SU-DHL-6 (cell line): Measurements from ENCODE around the gene SEMA6A.

ENCODE experiments used
- H2AFZ ChIP-seq: fragments of 200-600 bp; sonication (generic); 2 replicates; pipeline ENCODE4 v1.6.1; 2014; ENCODE audit warnings: low read depth, mild to moderate bottlenecking, moderate library complexity, mixed read lengths, antibody characterized with exemption, low read length; ENCODE audit not compliant: severe bottlenecking
- H3F3A ChIP-seq: fragments of 200-600 bp; shearing (Covaris generic); 2 replicates; pipeline ENCODE4 v1.6.0; 2016; ENCODE audit warnings: antibody characterized with exemption, mild to moderate bottlenecking; ENCODE audit not compliant: insufficient read depth
- H3K27ac ChIP-seq: fragments of 200-600 bp; sonication (generic); 2 replicates; pipeline ENCODE4 v1.5.1; 2016; ENCODE audit warnings: low read depth, mild to moderate bottlenecking, low read length, moderate library complexity, mixed read lengths
- H3K27me3 ChIP-seq: fragments of 200-600 bp; sonication (generic), shearing (Covaris generic); 2 replicates; pipeline ENCODE4 v1.6.0; 2014; ENCODE audit warnings: mild to moderate bottlenecking, low read length
- H3K36me3 ChIP-seq: fragments of 200-600 bp; sonication (generic); 2 replicates; pipeline ENCODE4 v1.6.1; 2014; ENCODE audit warnings: mild to moderate bottlenecking, low read length, mixed read lengths
- H3K4me2 ChIP-seq: fragments of 300-600, 200-600 bp; shearing (Covaris generic), sonication (generic); 2 replicates; pipeline ENCODE4 v1.6.0; 2014; ENCODE audit warnings: low read length, low read depth, mild to moderate bottlenecking; ENCODE audit not compliant: poor library complexity, severe bottlenecking
- H3K4me3 ChIP-seq: fragments of 200-600 bp; sonication (generic); 2 replicates; pipeline ENCODE4 v1.5.1; 2014; ENCODE audit warnings: antibody characterized with exemption, low read length, mild to moderate bottlenecking, mixed read lengths; ENCODE audit not compliant: insufficient read depth, poor library complexity, severe bottlenecking
- H3K79me2 ChIP-seq: fragments of 200-600 bp; sonication (generic); 2 replicates; pipeline ENCODE4 v1.6.1; 2014; ENCODE audit warnings: mild to moderate bottlenecking, low read length, moderate library complexity; ENCODE audit not compliant: insufficient read depth
- H3K9ac ChIP-seq: fragments of 200-600 bp; sonication (generic); 2 replicates; pipeline ENCODE4 v1.7.0; 2014; ENCODE audit warnings: mild to moderate bottlenecking, low read length
- H3K9me2 ChIP-seq: fragments of 200-600 bp; sonication (generic); replicated peaks from 2 replicates; pipeline ENCODE4 v1.6.1; 2014; ENCODE audit warnings: low read length; ENCODE audit not compliant: insufficient read depth
- H3K9me3 ChIP-seq: fragments of 200-600 bp; sonication (generic); 2 replicates; pipeline ENCODE4 v1.6.1; 2014; ENCODE audit warnings: low read length, mixed read lengths; ENCODE audit not compliant: insufficient read depth
- H4K20me1 ChIP-seq: fragments of 200-600 bp; sonication (generic); 2 replicates; pipeline ENCODE4 v1.6.1; 2014; ENCODE audit warnings: low read depth, mild to moderate bottlenecking, antibody characterized with exemption, low read length, moderate library complexity, mixed read lengths
- EZH2phosphoT487 ChIP-seq: fragments of 200-600 bp; sonication (generic), shearing (Covaris generic); conservative IDR thresholded peaks from 2 replicates; pipeline ENCODE4 v1.6.1; 2018; ENCODE audit warnings: mild to moderate bottlenecking, antibody characterized with exemption, low read length, moderate library complexity, mixed read lengths
- TF ChIP-seq, protein P1 (sequence below): fragments of 200-600 bp; sonication (generic); IDR thresholded peaks from one replicate; pipeline ENCODE4 v1.5.1; 2017; ENCODE audit warnings: antibody characterized with exemption, mild to moderate bottlenecking, low read length, moderate library complexity; ENCODE audit not compliant: insufficient read depth, poor library complexity, severe bottlenecking

Gene SEMA6A

DNA sequence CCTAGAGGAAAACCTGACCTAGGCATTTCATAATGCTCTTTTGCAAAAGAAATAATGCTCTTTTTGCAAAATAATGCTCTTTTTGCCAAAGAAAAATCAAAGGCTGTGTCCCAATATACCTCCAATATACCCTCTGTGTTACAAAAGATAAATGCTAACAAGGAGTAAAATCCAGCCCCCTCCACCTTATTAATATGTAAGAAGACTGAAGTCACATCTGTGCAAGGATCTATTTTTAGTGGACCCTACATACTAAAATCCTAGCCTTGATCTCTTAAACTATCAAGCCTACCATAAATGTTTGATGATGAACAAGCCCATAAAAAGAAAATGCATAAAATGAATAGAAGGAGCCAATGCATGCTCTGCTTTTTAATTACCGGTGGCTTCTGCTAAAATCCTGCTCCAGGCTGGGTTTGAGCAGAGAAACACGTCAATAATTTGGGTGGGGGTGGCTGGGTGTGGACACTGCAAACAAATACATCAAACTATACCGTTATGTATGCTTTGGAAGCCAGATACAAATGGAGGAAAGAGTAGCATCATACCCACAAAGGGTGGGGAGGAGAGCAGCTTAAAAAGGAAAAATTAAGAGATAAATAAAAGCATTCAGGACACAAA lies 131.6 kb downstream of the SEMA6A start:
- no peaks in the 10 kb centered on the region for H3K9me3 ChIP-seq
- H3K9ac ChIP-seq: no peak overlapping the region
- H4K20me1 ChIP-seq: no peaks in the 10 kb centered on the region
- H3K4me2 ChIP-seq: no peak overlapping the region
- no peaks in the 10 kb centered on the region for H3F3A ChIP-seq
- no peak overlapping the region for H3K4me3 ChIP-seq
- no peaks in the 10 kb centered on the region for H3K9me2 ChIP-seq
- H3K27me3 ChIP-seq: no peaks in the 10 kb centered on the region
- H3K79me2 ChIP-seq: no peaks in the 10 kb centered on the region
- no peak overlapping the region for H3K27ac ChIP-seq
- H2AFZ ChIP-seq: no peak overlapping the region
- no peaks in the 10 kb centered on the region for H3K36me3 ChIP-seq
- TF ChIP-seq, protein P1, sequence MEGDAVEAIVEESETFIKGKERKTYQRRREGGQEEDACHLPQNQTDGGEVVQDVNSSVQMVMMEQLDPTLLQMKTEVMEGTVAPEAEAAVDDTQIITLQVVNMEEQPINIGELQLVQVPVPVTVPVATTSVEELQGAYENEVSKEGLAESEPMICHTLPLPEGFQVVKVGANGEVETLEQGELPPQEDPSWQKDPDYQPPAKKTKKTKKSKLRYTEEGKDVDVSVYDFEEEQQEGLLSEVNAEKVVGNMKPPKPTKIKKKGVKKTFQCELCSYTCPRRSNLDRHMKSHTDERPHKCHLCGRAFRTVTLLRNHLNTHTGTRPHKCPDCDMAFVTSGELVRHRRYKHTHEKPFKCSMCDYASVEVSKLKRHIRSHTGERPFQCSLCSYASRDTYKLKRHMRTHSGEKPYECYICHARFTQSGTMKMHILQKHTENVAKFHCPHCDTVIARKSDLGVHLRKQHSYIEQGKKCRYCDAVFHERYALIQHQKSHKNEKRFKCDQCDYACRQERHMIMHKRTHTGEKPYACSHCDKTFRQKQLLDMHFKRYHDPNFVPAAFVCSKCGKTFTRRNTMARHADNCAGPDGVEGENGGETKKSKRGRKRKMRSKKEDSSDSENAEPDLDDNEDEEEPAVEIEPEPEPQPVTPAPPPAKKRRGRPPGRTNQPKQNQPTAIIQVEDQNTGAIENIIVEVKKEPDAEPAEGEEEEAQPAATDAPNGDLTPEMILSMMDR: no peak
- no peak for TF ChIP-seq EZH2phosphoT487

DNA sequence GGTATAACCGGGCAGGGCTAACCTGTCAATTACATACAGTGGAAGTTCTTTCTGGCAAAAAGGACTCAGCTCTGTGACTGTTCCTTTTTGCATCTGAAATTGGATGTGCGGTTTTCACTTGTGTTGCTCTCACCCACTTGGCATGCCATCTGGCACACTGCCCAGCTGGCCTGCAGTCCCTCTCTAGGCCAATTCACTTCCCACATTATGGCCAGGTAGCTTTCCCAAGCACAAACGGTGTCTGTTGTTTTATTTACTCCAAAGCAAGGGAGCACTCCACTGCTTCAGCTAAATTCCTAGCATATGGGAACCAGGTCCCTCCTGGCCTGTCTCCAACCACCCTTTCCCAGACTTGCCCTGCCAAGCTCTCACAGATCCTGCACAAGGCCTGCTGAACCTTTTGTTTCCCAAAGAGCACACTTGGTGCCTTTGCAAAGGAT lies 132.5 kb downstream of the SEMA6A start:
- Histone ChIP-seq H3K27me3 (no peaks in the 10 kb centered on the region), H3K4me2 (no peak overlapping the region), H3K4me3 (no peak overlapping the region), H3K79me2 (no peaks in the 10 kb centered on the region), H4K20me1 (no peaks in the 10 kb centered on the region), H3K9me2 (no peaks in the 10 kb centered on the region), H3K36me3 (no peaks in the 10 kb centered on the region), H3K9ac (no peak overlapping the region), H3F3A (no peaks in the 10 kb centered on the region), H3K27ac (no peak overlapping the region), H2AFZ (no peak overlapping the region), H3K9me3 (no peaks in the 10 kb centered on the region)
- no peak for TF ChIP-seq EZH2phosphoT487
- TF ChIP-seq, protein P1: no peak

DNA sequence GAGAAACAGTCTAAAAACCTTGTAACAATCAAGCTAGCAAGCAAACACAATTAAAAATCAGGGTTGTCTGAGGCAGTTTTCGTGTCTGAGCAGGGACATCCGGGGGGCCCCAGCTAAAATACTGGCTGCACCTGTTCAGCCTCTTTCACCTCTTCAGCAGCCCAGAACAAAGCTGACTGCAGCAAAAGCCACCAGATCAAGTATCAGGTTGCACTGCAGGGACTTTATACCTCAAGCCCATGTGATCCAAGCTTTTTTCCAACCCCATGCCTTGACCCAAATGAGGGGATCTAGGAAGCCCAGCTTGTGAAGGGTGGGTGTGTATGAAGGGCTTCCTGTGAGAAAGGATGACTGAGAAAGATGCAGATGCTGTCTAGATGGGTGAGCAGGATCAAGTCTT lies 133.4 kb downstream of the SEMA6A start:
- no peaks in the 10 kb centered on the region for H3F3A ChIP-seq
- H3K4me2 ChIP-seq: no peak overlapping the region
- no peak for TF ChIP-seq EZH2phosphoT487
- H3K9ac ChIP-seq: no peak overlapping the region
- no peaks in the 10 kb centered on the region for H3K9me3 ChIP-seq
- H4K20me1 ChIP-seq: no peaks in the 10 kb centered on the region
- no peaks in the 10 kb centered on the region for H3K36me3 ChIP-seq
- no peak overlapping the region for H3K27ac ChIP-seq
- H3K9me2 ChIP-seq: no peaks in the 10 kb centered on the region
- no peak overlapping the region for H3K4me3 ChIP-seq
- H2AFZ ChIP-seq: no peak overlapping the region
- no peaks in the 10 kb centered on the region for H3K27me3 ChIP-seq
- no peaks in the 10 kb centered on the region for H3K79me2 ChIP-seq

DNA sequence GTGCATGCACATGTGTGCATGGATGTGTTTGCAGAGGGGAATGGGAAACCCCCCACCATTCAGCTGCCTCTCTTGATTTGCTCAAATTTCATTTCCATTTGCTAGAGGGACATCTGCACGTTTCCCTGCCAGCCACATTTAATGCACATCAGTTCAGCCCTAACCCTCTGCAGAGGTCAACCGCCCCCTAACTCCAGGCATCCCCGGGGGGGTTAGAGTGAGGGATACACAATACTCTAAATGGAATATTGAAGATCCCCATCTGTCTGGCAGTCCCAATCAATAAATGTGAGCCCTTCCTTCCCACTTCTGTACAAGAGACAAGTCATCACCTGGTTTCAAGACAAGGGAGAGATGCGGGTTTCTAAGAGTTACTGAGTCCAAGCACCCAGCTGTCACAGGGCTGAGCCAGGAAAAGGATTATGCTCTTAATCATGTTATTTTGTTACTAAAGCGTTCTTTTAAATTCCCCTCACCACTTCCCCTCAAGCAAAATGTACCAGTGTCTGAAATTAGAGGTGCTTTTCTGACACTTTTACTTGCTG lies 134.1 kb downstream of the SEMA6A start:
- no peak overlapping the region for H3K4me2 ChIP-seq
- H3K9ac ChIP-seq: no peak overlapping the region
- H3K4me3 ChIP-seq: no peak overlapping the region
- H2AFZ ChIP-seq: no peak overlapping the region
- no peaks in the 10 kb centered on the region for H3K36me3 ChIP-seq
- H3K27ac ChIP-seq: no peak overlapping the region
- no peaks in the 10 kb centered on the region for H3K9me3 ChIP-seq
- TF ChIP-seq, protein P1: no peak
- TF ChIP-seq EZH2phosphoT487: no peak
- H3K9me2 ChIP-seq: no peaks in the 10 kb centered on the region
- no peaks in the 10 kb centered on the region for H4K20me1 ChIP-seq
- no peaks in the 10 kb centered on the region for H3K27me3 ChIP-seq
- no peaks in the 10 kb centered on the region for H3K79me2 ChIP-seq
- H3F3A ChIP-seq: no peaks in the 10 kb centered on the region
